Smooth muscle cell of the brain vasculature (primary cell): ENCODE results near the gene MARCHF3.
"Not testable (repeated sequence)": the region's sequence is repeated elsewhere in the genome, so short reads cannot be mapped to it uniquely, and the experiment has no call there.

ENCODE experiments used
- DNase-seq: peaks from one replicate; pipeline ENCODE4 v3.0.0-alpha.2; 2012; ENCODE audit warnings: low read depth, low spot score

Gene MARCHF3

DNA sequence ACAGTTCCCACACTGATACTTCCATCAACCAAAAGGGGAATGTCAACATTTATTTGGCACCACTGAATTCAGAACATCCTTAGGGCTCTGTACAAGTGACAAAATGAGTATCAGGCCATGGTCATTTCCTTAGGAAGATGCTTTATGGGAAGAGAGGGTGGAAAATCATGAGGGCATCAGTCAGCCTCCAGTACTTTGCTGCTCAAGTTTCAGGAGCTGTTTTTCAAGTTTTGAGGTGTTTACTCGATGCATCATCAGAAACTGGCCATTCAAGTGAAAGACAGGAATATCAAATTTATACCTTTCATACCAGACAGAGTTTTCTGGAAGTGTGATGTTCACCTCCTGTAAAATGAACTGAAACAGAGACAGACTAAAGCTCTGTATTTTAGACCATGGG lies 21.2 kb upstream of the MARCHF3 start:
- DNase-seq, result no peak

DNA sequence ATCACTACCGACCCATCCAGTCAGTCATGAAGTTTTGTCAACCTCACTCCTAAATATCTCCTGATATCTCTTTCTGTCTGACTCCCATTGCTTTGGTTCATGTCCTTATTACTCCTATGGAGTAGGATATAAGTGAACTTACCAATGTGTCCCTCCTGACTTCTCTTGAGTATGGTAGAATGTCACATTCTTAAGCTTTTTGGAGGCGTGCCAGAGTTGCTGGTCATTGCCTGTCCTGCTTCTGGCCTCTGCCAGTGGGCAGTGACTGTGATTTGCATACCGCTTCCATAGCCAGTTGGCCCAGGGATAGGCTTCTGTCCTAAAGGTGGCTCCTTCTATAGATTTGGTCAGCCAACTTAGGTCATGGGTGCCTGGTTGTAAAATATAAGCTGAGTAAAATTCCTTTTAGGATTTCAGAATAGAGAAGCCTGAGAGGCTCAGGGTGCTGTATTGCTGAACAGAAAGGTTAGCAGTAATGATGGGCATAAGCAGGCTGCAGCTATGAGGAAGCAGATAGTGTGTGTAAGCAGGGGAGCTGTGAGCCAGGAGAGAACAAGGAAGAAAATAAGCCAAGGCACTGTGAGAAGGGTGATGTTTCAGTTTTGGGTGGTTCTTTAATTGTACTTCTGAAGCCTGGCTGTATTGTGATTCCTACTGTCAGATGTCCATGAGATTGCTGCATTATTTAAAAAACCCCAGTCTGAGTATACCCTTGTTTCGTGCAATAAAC lies 16.1 kb upstream of the MARCHF3 start:
- no peak for DNase-seq

DNA sequence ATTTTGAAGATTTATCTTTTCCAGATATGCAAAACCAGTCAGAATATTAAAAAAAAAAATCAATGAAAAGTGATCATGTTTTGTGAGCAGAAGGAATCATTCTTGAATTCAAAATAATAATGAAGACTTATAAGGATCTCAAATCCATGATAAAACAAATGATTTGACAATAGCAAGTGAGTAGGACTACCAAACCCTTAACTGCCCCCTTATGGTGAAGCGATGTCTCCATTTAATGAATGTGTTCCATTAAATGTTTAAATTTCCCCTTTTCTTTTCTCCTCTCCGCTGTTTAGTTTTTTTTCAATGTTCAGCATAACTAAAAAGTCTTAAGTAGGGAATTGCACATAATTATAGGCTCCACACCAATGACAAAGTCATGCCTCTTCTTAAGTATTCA lies 12.2 kb upstream of the MARCHF3 start:
- no peak for DNase-seq

DNA sequence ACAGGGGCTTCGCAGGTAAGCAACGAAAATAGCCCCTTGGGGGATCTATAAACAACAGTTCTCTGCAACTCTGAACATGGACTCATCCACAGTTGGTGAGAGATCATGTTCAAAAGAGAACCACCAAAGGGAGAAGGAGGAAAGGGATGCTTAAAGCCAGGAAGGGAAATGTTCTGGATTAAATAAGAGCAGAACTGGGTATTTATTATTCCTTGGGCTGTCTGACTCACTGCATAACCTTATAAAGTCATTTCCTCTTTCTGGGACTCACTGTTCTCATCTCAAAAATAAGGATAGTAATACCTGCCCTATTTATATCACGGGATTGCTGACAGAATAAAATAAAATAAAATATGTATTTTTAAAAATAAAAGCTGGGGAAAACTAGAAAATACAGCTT lies 11.2 kb upstream of the MARCHF3 start:
- DNase-seq, result no peak

DNA sequence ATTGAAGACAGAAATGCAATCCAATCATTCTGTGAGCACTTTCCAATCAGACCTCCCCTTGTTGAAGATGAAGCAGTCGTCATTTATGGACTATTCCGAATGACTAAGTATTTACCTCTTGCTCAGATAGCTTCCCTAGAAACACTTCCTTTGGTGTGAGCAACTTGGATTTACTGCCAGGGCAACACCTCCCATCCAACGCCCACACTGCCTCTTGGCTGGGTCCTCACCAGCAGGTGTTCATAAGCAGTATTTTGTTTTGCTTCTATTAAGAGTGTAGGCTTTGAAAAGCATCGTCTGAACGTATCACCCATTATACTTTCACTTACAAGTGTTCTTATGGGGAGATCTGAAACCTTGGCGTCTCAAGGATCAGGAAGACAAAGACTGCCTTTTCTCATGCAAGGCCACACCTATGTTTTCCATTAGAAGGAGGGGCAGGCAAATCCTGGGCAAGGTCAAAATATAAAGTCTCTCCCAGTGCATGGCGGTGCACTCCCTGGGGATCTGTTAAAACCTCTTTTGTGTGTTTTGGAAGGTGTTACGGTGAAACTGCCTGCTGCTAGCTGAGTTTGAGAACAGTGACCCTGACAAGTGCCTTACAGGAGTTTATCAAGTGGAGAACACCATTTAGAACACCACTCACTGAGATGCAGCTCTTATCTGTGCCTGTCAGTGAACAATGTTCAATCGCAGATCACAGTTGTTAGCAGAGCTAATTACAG lies 10.6 kb upstream of the MARCHF3 start:
- no peak for DNase-seq

DNA sequence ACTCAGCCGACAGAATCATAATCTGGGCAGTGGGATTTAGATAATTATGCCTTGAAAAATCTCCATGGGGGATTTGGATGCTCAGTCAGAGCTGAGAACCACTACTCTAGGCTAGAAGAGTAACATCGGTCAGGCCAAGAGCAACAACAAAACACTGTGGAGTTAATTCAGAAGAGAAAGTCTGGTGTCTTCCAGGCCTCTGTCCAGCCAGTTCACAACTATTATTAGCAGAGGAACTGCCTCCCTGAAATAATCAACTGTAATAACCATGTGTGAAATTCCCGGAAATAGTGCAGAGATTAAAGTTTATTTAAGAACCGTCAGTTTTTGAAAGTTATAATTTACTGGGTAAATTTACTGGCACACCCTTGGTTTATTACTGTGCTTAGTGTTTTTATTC lies 8.2 kb upstream of the MARCHF3 start:
- DNase-seq, result no peak

DNA sequence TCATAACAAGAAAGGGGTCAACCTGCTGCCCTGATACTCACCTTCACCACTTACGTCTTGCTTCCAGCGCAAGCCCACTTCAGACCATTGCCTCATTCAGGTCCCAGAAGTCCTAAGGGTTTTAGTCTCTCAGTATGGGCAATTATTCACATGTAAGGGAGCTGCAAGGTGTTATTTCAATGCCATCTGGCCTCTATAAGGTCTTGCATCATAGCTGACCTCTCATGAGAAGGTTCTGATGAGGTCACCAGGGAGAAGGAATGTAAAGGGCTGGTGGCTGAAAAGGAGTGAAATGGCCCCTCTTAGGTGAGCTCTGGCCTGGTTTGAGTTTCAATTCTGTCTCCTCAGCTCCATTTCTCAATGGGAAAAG lies 1.5 kb upstream of the MARCHF3 start:
- no peak for DNase-seq

DNA sequence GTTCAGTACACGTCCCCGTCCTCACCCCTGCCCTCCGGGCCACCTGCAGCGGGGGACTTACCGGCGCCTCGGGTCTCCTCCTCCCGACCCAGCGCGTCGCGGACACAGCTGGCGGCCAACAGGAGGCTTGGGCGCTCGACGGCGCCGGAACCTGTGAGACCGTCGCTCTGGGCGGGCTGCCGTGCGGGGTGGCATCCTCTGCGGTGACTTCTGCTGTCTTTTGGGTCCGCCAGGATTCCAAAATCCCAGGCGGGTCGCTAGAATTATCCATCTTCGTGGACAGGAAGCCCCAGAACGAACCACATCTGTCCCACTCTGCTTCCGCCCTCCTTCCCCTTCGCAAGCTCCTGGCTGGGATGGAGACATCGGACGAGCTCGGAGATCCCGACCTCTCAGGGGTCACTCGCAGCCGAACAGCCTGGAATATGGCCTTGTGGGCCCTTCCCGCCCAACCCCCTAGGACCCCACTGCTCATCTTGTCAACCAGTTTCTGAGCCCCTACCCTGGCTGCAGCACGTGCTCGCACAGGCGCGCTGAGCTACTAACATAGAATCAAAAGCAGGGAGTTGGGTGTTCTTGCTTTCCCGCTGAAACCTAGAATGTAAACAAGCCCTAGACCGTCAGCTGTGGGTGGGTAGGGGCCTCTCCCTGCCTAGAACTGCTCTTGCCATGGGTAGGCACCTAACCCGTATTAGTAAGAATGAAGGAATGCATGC lies 947 bp upstream of the MARCHF3 start:
- no peak for DNase-seq

DNA sequence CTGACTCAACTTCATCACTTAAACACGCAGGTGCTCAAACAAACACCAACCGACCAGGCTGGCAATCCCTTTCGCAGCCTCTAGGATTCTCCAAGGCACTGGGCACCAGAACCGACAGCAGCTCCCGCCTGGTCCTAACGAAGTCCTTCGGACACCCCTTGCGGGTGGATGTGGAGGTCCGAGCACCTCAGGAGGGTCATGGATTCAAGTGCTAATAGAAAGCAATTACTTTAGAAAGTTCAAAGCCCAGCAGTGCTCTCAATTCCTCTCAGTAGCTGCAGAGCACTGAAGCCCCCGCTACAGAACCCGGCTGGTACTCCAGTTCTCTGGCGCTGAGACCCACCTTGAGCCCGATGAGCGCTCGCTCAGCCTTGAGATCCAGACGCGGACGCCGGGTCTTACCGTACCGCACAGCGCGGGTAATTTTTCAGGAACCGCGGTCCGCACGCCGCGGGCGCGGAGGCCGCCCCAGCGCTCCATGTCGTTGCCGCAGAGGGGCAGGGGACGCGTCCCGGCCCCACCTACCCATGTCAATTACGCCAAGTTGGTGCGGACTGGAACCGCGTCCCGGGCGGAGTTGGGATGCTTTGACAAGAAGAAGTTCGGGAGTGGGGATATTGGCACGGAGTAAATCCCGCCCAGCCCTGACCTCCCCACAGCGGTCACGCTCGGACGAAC lies 638 bp downstream of the MARCHF3 start:
- no peak for DNase-seq

DNA sequence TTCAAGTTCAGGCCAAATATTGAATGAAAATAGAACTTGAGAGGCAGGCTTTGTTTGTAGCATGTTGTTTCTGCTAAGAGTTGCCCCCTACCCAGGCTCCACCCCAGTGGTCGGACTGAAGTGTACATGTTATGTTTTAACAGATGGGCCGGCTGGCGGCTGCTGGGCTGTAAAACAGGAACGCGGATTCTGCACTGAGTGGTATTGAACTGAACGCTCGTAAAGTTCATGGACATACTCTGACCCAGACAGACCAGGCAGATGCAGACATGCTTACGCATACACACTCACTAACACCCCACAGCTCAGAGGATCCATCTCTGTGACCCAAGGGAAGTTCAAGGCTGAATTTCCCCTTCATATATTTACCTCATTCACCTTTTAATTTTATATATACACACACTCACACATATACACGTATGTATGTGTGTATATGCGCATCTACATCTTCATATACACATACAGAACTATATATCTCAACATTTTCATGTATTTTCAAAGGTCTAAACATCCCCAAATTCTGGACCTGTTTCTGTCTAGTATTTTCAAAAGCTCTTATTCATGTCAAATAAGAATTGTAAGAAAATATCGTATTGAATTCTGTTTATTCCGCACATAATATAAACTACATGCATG lies 1.4 kb downstream of the MARCHF3 start:
- no peak for DNase-seq

DNA sequence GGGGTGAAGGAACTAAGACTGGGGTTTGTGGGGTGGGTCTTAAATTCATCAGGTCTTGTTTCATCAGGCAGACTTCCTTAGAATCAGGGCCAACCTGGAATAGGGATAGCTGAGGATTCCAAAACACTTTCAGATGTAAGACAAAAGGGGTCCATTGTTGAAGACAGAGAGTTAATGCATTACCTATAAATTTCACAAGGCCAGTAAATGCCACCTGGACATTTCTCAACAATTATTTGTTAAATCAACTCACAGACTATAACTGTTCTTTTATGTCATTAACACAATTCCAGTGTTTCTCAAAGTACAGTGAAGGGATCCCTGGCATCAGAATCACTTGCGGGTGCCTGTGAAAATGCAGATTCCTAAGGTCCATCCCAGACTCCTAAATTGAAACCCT lies 2.8 kb downstream of the MARCHF3 start:
- no peak for DNase-seq

DNA sequence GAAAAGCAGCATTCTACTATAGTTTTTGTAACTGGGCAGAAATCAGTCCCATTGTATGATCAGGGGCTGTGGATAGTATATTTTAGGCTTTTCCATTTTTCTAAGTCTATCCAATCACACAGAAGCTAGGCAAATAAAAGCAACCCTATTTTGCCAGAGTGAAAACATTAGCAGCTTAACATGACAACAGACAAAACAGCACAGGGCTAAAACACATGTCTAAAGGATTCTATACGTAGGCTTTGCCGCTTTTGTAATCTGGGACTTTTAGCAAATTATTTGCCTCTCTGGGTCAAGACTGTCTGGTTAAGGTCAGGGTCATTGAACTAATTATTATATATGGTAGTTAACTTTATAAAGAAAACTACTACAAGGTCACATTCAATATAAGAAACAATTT lies 4.2 kb downstream of the MARCHF3 start:
- DNase-seq, result no peak

DNA sequence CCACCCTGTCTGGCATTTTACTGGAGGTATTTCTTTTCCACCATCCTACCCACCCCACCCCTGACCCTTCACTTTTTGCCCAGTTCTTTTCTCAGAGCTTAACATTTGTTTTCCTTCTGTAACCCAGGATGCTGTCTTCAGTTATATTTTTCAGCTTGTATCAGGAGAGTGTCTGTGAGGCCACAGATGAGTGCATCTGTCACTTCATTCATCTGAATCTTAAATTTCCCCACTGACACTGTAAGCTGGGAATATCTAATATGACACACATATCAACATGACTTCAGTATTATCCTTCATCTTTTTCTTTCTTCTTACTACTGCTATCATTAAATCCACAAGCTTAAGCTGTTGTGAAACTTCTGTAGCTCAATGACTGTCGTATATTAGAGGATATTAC lies 4.9 kb downstream of the MARCHF3 start:
- DNase-seq, result no peak

DNA sequence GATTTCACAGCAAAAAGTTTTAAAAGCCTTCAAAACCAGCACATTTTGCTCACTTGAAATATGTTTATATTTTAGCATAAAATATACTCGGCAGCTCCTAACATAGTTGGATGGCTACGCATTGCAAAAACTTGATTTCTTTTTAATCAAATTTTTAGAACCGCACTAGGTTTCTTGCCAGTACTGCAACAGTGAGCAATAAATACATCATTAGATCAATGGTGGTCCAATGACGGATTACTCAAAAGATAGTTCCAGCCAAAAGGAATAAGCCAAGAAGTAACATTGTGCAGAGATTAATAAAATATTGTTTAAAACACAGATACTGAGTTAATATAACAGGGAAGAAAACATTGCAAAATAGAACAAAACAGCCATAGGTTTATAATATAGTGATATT lies 5.5 kb downstream of the MARCHF3 start:
- DNase-seq, result no peak

DNA sequence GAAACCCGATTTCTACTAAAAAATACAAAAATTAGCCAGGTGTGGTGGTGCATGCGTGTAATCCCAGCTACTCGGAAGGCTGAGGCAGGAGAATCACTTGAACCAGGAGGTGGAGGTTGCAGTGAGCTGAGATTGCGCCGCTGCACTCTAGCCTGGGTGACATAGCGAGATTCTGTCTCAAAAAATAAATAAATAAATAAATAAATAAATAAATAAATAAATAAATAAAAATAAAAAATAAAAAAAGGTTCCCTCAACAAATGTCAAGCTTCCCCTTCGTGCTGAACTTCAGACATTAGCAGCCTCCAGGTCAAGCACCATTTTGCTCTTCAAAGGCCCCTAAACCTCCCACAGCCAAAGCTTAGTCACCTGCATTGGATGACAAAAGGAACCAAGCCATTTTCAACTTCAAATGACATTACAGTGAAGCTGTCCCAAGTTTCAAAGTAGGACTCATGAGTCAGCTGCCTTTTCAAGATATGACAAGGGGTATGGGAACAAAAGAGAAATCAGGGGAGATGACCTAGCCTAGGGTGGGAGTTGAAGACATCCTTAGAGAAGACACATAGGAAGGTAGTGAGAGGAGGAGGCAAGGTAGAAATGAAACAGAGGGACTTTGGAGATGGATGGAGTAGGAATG lies 6.7 kb downstream of the MARCHF3 start:
- not testable (repeated sequence) for DNase-seq

DNA sequence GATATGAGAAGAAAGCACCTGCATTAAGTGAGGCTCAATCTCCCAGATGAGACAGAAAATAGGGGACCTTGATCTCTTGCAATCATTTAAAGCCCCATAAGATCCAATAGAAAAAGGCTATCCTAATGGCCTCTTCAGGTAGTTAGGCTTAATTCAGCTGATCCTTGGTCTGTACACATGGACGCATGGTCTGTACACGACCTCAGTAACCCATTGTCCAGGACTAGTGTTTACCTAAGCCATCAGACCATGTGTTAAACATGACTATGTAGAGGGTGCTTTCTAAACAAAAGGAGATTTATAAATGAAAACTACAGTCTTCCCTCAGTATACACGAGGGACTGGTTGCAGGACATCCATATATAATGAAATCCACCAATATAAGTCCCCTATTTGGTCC lies 7.5 kb downstream of the MARCHF3 start:
- no peak for DNase-seq

DNA sequence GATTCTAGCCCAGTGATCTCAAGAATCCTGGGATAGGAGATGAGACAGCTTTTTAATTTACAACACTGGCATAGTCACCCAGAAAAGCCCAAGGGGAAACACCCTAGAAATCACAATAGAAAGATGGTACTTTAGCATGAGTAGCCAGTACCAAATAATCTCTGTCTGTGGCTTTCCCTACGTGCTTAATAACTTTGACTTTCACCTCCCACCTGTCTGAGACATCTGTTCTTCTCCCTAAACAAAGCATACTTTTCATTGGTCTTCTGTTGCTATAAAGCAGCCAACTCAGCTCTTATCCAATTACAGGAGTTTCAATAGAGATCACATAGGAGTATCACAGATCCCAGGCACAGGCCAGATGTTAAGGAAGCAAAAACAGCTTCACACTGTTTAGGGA lies 10.4 kb downstream of the MARCHF3 start:
- DNase-seq, result no peak

DNA sequence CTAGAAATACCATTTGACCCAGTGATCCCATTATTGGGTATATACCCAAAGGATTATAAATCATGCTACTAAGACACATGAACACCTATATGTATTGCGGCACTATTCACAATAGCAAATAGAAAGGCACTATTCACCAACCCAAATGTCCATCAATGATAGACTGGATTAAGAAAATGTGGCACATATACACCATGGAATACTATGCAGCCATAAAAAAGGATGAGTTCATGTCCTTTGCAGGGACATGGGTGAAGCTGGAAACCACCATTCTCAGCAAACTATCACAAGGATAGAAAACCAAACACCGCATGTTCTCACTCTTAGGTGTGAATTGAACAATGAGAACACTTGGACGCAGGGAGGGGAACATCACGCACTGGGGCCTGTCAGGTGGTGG lies 13.6 kb downstream of the MARCHF3 start:
- DNase-seq, result not testable (repeated sequence)

DNA sequence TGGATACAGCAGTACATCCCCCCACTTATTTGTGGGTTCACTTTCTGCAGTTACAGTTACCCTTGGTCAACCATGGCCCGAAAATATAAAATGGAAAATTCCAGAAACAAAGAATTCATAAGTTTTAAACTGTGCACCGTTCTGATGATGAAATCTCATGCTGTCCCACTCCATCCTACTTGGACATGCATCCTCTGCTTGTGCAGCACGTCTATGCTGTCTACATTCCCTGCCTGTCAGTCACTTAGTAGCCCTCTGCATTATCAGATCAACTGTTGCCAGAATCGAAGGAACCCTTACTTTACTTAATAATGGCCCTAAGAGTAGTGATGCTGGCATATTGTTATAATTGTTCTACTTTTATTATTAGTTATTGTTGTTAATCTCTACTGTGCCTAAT lies 14.6 kb downstream of the MARCHF3 start:
- DNase-seq, result no peak

DNA sequence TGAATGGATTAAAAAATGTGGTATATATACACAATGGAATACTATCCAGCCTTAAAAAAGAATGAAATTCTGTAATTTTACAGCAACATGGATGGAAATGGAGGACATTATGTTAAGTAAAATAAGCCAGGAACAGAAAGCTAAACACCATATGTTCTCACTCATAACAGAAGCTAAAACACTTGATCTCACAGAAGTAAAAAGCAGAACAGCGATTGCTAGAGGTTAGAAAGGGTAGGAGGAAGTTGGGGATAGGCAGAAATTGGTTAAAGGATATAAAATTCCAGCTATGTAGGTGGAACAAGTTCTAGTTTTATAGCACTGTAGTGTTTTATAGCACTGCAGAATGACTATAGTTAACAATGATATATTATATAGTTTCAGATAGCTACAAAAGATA lies 15.8 kb downstream of the MARCHF3 start:
- DNase-seq, result no peak

DNA sequence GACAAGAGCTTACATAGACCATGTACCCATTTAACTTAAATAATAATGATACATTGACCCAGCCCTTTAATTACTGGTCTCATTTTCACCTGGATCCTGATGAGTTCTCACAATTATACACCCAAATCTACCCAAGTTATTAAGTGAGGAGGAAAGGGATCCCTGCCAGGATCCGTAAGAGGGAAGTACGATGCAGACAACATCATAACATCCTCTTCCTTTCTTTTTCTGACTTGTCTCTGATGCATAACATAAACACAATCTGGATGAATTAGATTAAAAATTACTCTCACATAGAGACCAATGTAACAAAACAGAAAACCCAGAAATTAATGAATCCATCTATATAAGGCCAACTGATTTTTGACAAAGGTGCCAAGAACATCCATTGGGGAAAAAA lies 17.0 kb downstream of the MARCHF3 start:
- no peak for DNase-seq
